IMR-90 (cell line): Measurements from ENCODE around the gene RUNDC3A. TPM values are rescaled to one million over a fixed set of nuclear protein-coding genes. Genes with fewer than 3 reads are reported as not detected.

ENCODE experiments used
- ATAC-seq: fragments of 200-7000 bp; cut with Tn5 transposase; 2 replicates; pipeline ENCODE4 v1.9.1; 2020; ENCODE audit warnings: low read depth, mild to moderate bottlenecking, moderate library complexity
- BruUV-seq: library from RNA; stranded (reverse); fragments of 400-500 nt; replicated peaks from 2 replicates; lab custom pipeline; 2021; lab: Mats Ljungman, UMichigan
- CTCF ChIA-PET: fragments of 300-600 bp; formaldehyde crosslinking; extraction: SDS; loops from one replicate; lab custom pipeline; 2021; ENCODE audit warnings: antibody characterized with exemption; lab: Yijun Ruan, JAX
- POLR2A ChIA-PET: fragments of 300-600 bp; sonication (Branson Sonifier 250); formaldehyde crosslinking; loops from one replicate; lab custom pipeline; 2022; ENCODE audit warnings: antibody characterized with exemption; ENCODE audit not compliant: unreplicated experiment; lab: Charles Lee
- DNase-seq: peaks from one replicate; pipeline ENCODE4 v3.0.0; 2013
- H2AFZ ChIP-seq: replicated peaks from 2 replicates; pipeline ENCODE3; 2013; ENCODE audit warnings: low read length, mild to moderate bottlenecking; ENCODE audit not compliant: poor library complexity
- H2AK5ac ChIP-seq: 2 replicates; pipeline ENCODE4 v1.6.1; 2013; ENCODE audit warnings: low read depth, low read length, inconsistent platforms
- H2AK9ac ChIP-seq: replicated peaks from 2 replicates; pipeline ENCODE3; 2013; ENCODE audit warnings: mild to moderate bottlenecking, low read depth, low read length, moderate library complexity; ENCODE audit not compliant: poor library complexity
- H2BK120ac ChIP-seq: 2 replicates; pipeline ENCODE4 v1.6.1; 2013; ENCODE audit warnings: low read depth, low read length, inconsistent platforms
- H2BK15ac ChIP-seq: 3 replicates; pipeline ENCODE4 v1.6.1; 2013; ENCODE audit warnings: low read depth, low read length, inconsistent platforms
- H2BK20ac ChIP-seq: 2 replicates; pipeline ENCODE4 v1.6.1; 2013; ENCODE audit warnings: low read depth, mild to moderate bottlenecking, inconsistent platforms, low read length, moderate library complexity
- H2BK5ac ChIP-seq: 2 replicates; pipeline ENCODE4 v1.6.1; 2013; ENCODE audit warnings: mild to moderate bottlenecking, low read depth, low read length, inconsistent platforms; ENCODE audit not compliant: poor library complexity, severe bottlenecking
- H3K14ac ChIP-seq: replicated peaks from 2 replicates; pipeline ENCODE4 v1.6.1; 2013; ENCODE audit warnings: low read depth, low read length, inconsistent platforms
- H3K18ac ChIP-seq: 2 replicates; pipeline ENCODE4 v1.6.1; 2013; ENCODE audit warnings: low read depth, low read length, control low read depth
- H3K23ac ChIP-seq: 2 replicates; pipeline ENCODE4 v1.6.1; 2013; ENCODE audit warnings: low read depth, low read length, inconsistent platforms
- H3K27ac ChIP-seq: 2 replicates; pipeline ENCODE4 v1.5.1; 2013; ENCODE audit warnings: mild to moderate bottlenecking, control low read depth, low read length; ENCODE audit not compliant: insufficient read depth
- H3K27me3 ChIP-seq: 2 replicates; pipeline ENCODE4 v1.6.1; 2013; ENCODE audit warnings: low read length; ENCODE audit not compliant: control insufficient read depth, insufficient read depth
- H3K36me3 ChIP-seq: 2 replicates; pipeline ENCODE4 v1.6.1; 2013; ENCODE audit warnings: low read length, mixed read lengths; ENCODE audit not compliant: control insufficient read depth, insufficient read depth
- H3K4ac ChIP-seq: 2 replicates; pipeline ENCODE4 v1.6.1; 2013; ENCODE audit warnings: low read depth, low read length, inconsistent platforms
- H3K4me1 ChIP-seq: 2 replicates; pipeline ENCODE4 v1.6.1; 2013; ENCODE audit warnings: low read length, mixed read lengths; ENCODE audit not compliant: control insufficient read depth, insufficient read depth
- H3K4me2 ChIP-seq: 2 replicates; pipeline ENCODE4 v1.6.1; 2013; ENCODE audit warnings: low read depth, mild to moderate bottlenecking, control low read depth, low read length, moderate library complexity
- H3K4me3 ChIP-seq: 2 replicates; pipeline ENCODE4 v1.5.1; 2013; ENCODE audit warnings: low read depth, mild to moderate bottlenecking, control low read depth, low read length, moderate library complexity; ENCODE audit not compliant: insufficient read depth
- H3K56ac ChIP-seq: 2 replicates; pipeline ENCODE4 v1.6.1; 2013; ENCODE audit warnings: low read length, inconsistent platforms; ENCODE audit not compliant: insufficient read depth; ENCODE audit errors: extremely low read depth
- H3K79me1 ChIP-seq, 2 experiments: 2 replicates each; pipeline ENCODE4 v1.6.1; 2013; ENCODE audit warnings: low read length in 2 of 2, inconsistent platforms in 1 of 2, low read depth in 1 of 2
- H3K9ac ChIP-seq: 2 replicates; pipeline ENCODE4 v1.6.1; 2013; ENCODE audit warnings: low read depth, low read length, control low read depth
- H3K9me1 ChIP-seq: 2 replicates; pipeline ENCODE4 v1.6.1; 2013; ENCODE audit warnings: low read length, inconsistent platforms; ENCODE audit not compliant: insufficient read depth
- H3K9me3 ChIP-seq: 2 replicates; pipeline ENCODE4 v1.6.1; 2013; ENCODE audit warnings: low read length; ENCODE audit not compliant: control insufficient read depth, insufficient read depth
- H4K20me1 ChIP-seq: 2 replicates; pipeline ENCODE4 v1.6.1; 2013; ENCODE audit warnings: low read length, inconsistent platforms; ENCODE audit not compliant: insufficient read depth
- H4K5ac ChIP-seq: 2 replicates; pipeline ENCODE4 v1.6.1; 2013; ENCODE audit warnings: mild to moderate bottlenecking, low read depth, low read length, control low read depth
- H4K8ac ChIP-seq, 2 experiments: 2 replicates each; pipeline ENCODE4 v1.6.1; 2013; ENCODE audit warnings: low read depth in 2 of 2, low read length in 2 of 2, control low read depth in 1 of 2, inconsistent platforms in 1 of 2
- H4K91ac ChIP-seq: 2 replicates; pipeline ENCODE4 v1.6.1; 2013; ENCODE audit warnings: low read depth, low read length, inconsistent platforms; ENCODE audit not compliant: insufficient read depth
- BHLHE40 ChIP-seq: fragments of 150-350 bp; IDR thresholded peaks from 2 replicates; pipeline ENCODE4 v1.6.1; 2016; ENCODE audit warnings: mild to moderate bottlenecking, low read depth, low read length
- CEBPB ChIP-seq: IDR thresholded peaks from 2 replicates; pipeline ENCODE4 v1.6.1; 2012; ENCODE audit warnings: low read depth, low read length, improper control_type of control experiment
- FOS ChIP-seq: fragments of 150-350 bp; IDR thresholded peaks from 2 replicates; pipeline ENCODE4 v1.6.1; 2016; ENCODE audit warnings: low read depth, low read length
- MAFK ChIP-seq: IDR thresholded peaks from 2 replicates; pipeline ENCODE4 v1.6.1; 2012; ENCODE audit warnings: low read depth, low read length, improper control_type of control experiment
- MAZ ChIP-seq: IDR thresholded peaks from 2 replicates; pipeline ENCODE4 v1.6.1; 2012; ENCODE audit warnings: low read depth, mild to moderate bottlenecking, low read length, improper control_type of control experiment, moderate library complexity, borderline replicate concordance
- MXI1 ChIP-seq: IDR thresholded peaks from 2 replicates; pipeline ENCODE4 v1.6.1; 2012; ENCODE audit warnings: low read depth, mild to moderate bottlenecking, low read length, moderate library complexity, borderline replicate concordance
- NFE2L2 ChIP-seq: fragments of 150-350 bp; IDR thresholded peaks from 2 replicates; pipeline ENCODE4 v1.6.1; 2016; ENCODE audit warnings: low read depth, mild to moderate bottlenecking, low read length
- POLR2A ChIP-seq: IDR thresholded peaks from 2 replicates; pipeline ENCODE4 v1.6.1; 2012; ENCODE audit warnings: mild to moderate bottlenecking, low read depth, low read length
- RAD21 ChIP-seq: IDR thresholded peaks from 2 replicates; pipeline ENCODE4 v1.6.1; 2012; ENCODE audit warnings: low read length, improper control_type of control experiment
- RCOR1 ChIP-seq: IDR thresholded peaks from 2 replicates; pipeline ENCODE4 v1.6.1; 2012; ENCODE audit warnings: mild to moderate bottlenecking, low read length, improper control_type of control experiment; ENCODE audit not compliant: insufficient replicate concordance
- SMC3 ChIP-seq: fragments of 150-350 bp; IDR thresholded peaks from 2 replicates; pipeline ENCODE4 v1.6.1; 2016; ENCODE audit warnings: low read depth, mild to moderate bottlenecking, antibody characterized with exemption, low read length, moderate library complexity
- USF2 ChIP-seq: fragments of 150-350 bp; IDR thresholded peaks from 2 replicates; pipeline ENCODE4 v1.6.1; 2017; ENCODE audit warnings: mild to moderate bottlenecking, antibody characterized with exemption, low read length, low read depth
- WGBS, 2 experiments: methylation state at CpG; one replicate each; pipeline versions ENCODE4 v1.1.5 to v1.1.7; 2013; ENCODE audit warnings: missing lambda C conversion rate in 2 of 2; ENCODE audit not compliant: insufficient read length in 1 of 2; ENCODE audit errors: extremely low coverage in 2 of 2; 5-methylcytosine and 5-hydroxymethylcytosine counted together
- dilution Hi-C: fragments of 300-500 bp; cut with HindIII; formaldehyde crosslinking; loops from one replicate; pipeline ENCODE4 v1.14.3; 2018; ENCODE audit warnings: low sequenced_read_pairs; ENCODE audit not compliant: unreplicated experiment
- in situ Hi-C: fragments of 300-500 bp; cut with MboI; formaldehyde crosslinking; loops from 3 replicates; pipeline ENCODE4 v1.14.3; 2019; ENCODE audit warnings: low sequenced_read_pairs, inconsistent platforms, mixed read lengths
- intact Hi-C: fragments of 100-400 bp; cut with micrococcal nuclease; formaldehyde crosslinking; loops from 2 replicates; pipeline ENCODE4 v1.10.0; 2022
- polyA plus RNA-seq, 3 experiments: library from polyadenylated mRNA; depleted of rRNA; stranded (reverse); fragments of >200 nt; gene quantifications; 2 replicates each; pipeline ENCODE4 v1.2.3, GENCODE V29; 2012; ENCODE audit warnings: low replicate concordance in 1 of 3
- total RNA-seq: library from RNA; depleted of rRNA; stranded (reverse); fragments of >200 nt; gene quantifications from 2 replicates; pipeline ENCODE4 v1.2.3, GENCODE V29; 2012
- TF ChIP-seq, protein P1 (sequence below): conservative IDR thresholded peaks from 2 replicates; pipeline ENCODE4 v1.5.1; 2012; ENCODE audit warnings: mild to moderate bottlenecking, low read depth, low read length, improper control_type of control experiment
- TF ChIP-seq, protein P2 (sequence below): fragments of 150-350 bp; IDR thresholded peaks from 2 replicates; pipeline ENCODE4 v1.6.1; 2016; ENCODE audit warnings: low read depth, mild to moderate bottlenecking, low read length, moderate library complexity, borderline replicate concordance

RUNDC3A gene
- total and polyA plus RNA-seq, 2 of the 4 experiments (the other 2 are of a cell fraction): under 0.01 to 0.34 TPM

GRCh38 chr17:44315760-44316731 is 7.6 kb downstream of the RUNDC3A start:
- peaks cover 53% of the 10 kb centered on the region for H3K27me3 ChIP-seq
- H3K79me1 ChIP-seq: no peaks in the 10 kb centered on the region
- H4K8ac ChIP-seq: no peak overlapping the region
- H2AK9ac ChIP-seq: no peak overlapping the region
- ChIA-PET CTCF (no interaction called here), POLR2A (interaction anchor here (0.6 kb wide), 2 partner anchors 11 to 98 kb away, joined by 3 to 8 read pairs; no protein-coding TSS in a partner anchor)
- H3K56ac ChIP-seq: no peak overlapping the region
- 9% methylated on average over 20 of the region's 38 CpGs; no CpG with 5 or more reads in 1 of the 2 experiments for WGBS, 2 experiments
- no peak overlapping the region for H3K4ac ChIP-seq
- H4K20me1 ChIP-seq: peaks cover 4% of the 10 kb centered on the region; the same call in 1 of the 2 replicates
- dilution Hi-C loops: no loop called here
- no peak overlapping the region for H2BK5ac ChIP-seq
- H3K4me1 ChIP-seq: peaks cover 4% of the 10 kb centered on the region; the same call in 1 of the 2 replicates
- H4K91ac ChIP-seq: no peak overlapping the region
- no peak overlapping the region for H3K18ac ChIP-seq
- in situ Hi-C loops: no loop called here
- H2AK5ac ChIP-seq: no peak overlapping the region
- H4K5ac ChIP-seq: no peak overlapping the region
- no peaks in the 10 kb centered on the region; the same call in 1 of the 2 replicates for H3K9me1 ChIP-seq
- H3K14ac ChIP-seq: no peak overlapping the region
- intact Hi-C loops: no loop called here
- H2AFZ ChIP-seq: peak overlapping the region; percentile 23
- no peak for ATAC-seq
- peaks cover 12% of the 10 kb centered on the region for H3K36me3 ChIP-seq
- H3K27ac ChIP-seq: no peak overlapping the region
- no peak overlapping the region; the same call in 1 of the 2 replicates for H3K4me2 ChIP-seq
- no peak overlapping the region for H2BK120ac ChIP-seq
- no peak overlapping the region for H3K23ac ChIP-seq
- H2BK15ac ChIP-seq: no peak overlapping the region
- no TSS peak for BruUV-seq
- H3K4me3 ChIP-seq: no peak overlapping the region
- H3K9ac ChIP-seq: no peak overlapping the region
- H2BK20ac ChIP-seq: no peak overlapping the region
- DNase-seq: no peak
- peaks cover 5% of the 10 kb centered on the region for H3K9me3 ChIP-seq
- TF ChIP-seq, protein P1, sequence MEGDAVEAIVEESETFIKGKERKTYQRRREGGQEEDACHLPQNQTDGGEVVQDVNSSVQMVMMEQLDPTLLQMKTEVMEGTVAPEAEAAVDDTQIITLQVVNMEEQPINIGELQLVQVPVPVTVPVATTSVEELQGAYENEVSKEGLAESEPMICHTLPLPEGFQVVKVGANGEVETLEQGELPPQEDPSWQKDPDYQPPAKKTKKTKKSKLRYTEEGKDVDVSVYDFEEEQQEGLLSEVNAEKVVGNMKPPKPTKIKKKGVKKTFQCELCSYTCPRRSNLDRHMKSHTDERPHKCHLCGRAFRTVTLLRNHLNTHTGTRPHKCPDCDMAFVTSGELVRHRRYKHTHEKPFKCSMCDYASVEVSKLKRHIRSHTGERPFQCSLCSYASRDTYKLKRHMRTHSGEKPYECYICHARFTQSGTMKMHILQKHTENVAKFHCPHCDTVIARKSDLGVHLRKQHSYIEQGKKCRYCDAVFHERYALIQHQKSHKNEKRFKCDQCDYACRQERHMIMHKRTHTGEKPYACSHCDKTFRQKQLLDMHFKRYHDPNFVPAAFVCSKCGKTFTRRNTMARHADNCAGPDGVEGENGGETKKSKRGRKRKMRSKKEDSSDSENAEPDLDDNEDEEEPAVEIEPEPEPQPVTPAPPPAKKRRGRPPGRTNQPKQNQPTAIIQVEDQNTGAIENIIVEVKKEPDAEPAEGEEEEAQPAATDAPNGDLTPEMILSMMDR: no peak
- TF ChIP-seq USF2 (no peak), POLR2A (no peak), RCOR1 (no peak), CEBPB (no peak), MXI1 (no peak), SMC3 (no peak), RAD21 (no peak), BHLHE40 (no peak), FOS (no peak), MAZ (no peak), NFE2L2 (no peak), MAFK (no peak)
- TF ChIP-seq, protein P2, sequence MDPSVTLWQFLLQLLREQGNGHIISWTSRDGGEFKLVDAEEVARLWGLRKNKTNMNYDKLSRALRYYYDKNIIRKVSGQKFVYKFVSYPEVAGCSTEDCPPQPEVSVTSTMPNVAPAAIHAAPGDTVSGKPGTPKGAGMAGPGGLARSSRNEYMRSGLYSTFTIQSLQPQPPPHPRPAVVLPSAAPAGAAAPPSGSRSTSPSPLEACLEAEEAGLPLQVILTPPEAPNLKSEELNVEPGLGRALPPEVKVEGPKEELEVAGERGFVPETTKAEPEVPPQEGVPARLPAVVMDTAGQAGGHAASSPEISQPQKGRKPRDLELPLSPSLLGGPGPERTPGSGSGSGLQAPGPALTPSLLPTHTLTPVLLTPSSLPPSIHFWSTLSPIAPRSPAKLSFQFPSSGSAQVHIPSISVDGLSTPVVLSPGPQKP: no peak
